Neural progenitor cell (in vitro differentiated cells): ENCODE data around the gene HES4. TPM values are rescaled to one million over a fixed set of nuclear protein-coding genes. Genes with fewer than 3 reads are reported as not detected.

Experiments used
- DNase-seq: peaks from one replicate; pipeline ENCODE4 v3.0.0-alpha.2; 2016; ENCODE audit warnings: low spot score
- H2AFZ ChIP-seq: fragments of 200-600 bp; sonication (generic); replicated peaks from 2 replicates; pipeline ENCODE4 v1.6.1; 2016; ENCODE audit warnings: antibody characterized with exemption
- H3F3A ChIP-seq: fragments of 200-600 bp; sonication (generic); 2 replicates; pipeline ENCODE4 v1.6.1; 2016; ENCODE audit warnings: antibody characterized with exemption, low read depth
- H3K27ac ChIP-seq: fragments of 200-600 bp; sonication (generic); 2 replicates; pipeline ENCODE4 v1.5.1; 2016; ENCODE audit warnings: mild to moderate bottlenecking
- H3K27me3 ChIP-seq: fragments of 200-600 bp; sonication (generic); 2 replicates; pipeline ENCODE4 v1.6.1; 2016; ENCODE audit warnings: mild to moderate bottlenecking, moderate library complexity
- H3K36me3 ChIP-seq: fragments of 200-600 bp; sonication (generic); 2 replicates; pipeline ENCODE4 v1.5.1; 2016
- H3K4me1 ChIP-seq: fragments of 200-600 bp; sonication (generic); 2 replicates; pipeline ENCODE4 v1.6.1; 2016; ENCODE audit warnings: mixed run types
- H3K4me2 ChIP-seq: fragments of 200-600 bp; sonication (generic); 2 replicates; pipeline ENCODE4 v1.6.1; 2016
- H3K4me3 ChIP-seq: fragments of 200-600 bp; sonication (generic); 2 replicates; pipeline ENCODE4 v1.5.1; 2016
- H3K79me2 ChIP-seq: fragments of 200-600 bp; sonication (generic); 2 replicates; pipeline ENCODE4 v1.6.1; 2016; ENCODE audit warnings: low read depth
- H3K9ac ChIP-seq: fragments of 200-600 bp; sonication (generic); 2 replicates; pipeline ENCODE4 v1.6.1; 2016
- H3K9me3 ChIP-seq: fragments of 200-600 bp; sonication (generic); 2 replicates; pipeline ENCODE4 v1.5.1; 2016; ENCODE audit warnings: low read depth
- H4K20me1 ChIP-seq: fragments of 200-600 bp; sonication (generic); 2 replicates; pipeline ENCODE4 v1.6.1; 2016; ENCODE audit warnings: low read depth
- H3K27ac Mint-ChIP-seq: 3 replicates; pipeline ENCODE4 v1.8.0; 2021; ENCODE audit warnings: mixed read lengths
- H3K27me3 Mint-ChIP-seq: 2 replicates; pipeline ENCODE4 v1.8.0; 2022; ENCODE audit warnings: low read depth, mild to moderate bottlenecking, inconsistent platforms, moderate library complexity, mixed read lengths; ENCODE audit not compliant: insufficient read depth
- H3K36me3 Mint-ChIP-seq: 3 replicates; pipeline ENCODE4 v1.8.0; 2021; ENCODE audit warnings: mixed read lengths
- H3K4me1 Mint-ChIP-seq: 3 replicates; pipeline ENCODE4 v1.8.0; 2021; ENCODE audit warnings: mixed read lengths
- H3K4me3 Mint-ChIP-seq: 3 replicates; pipeline ENCODE4 v1.8.0; 2021; ENCODE audit warnings: mild to moderate bottlenecking, moderate library complexity, mixed read lengths
- H3K9me3 Mint-ChIP-seq: 3 replicates; pipeline ENCODE4 v1.8.0; 2020; ENCODE audit warnings: mixed read lengths
- EZH2 ChIP-seq: fragments of 200-600 bp; sonication (generic); IDR thresholded peaks from 2 replicates; pipeline ENCODE4 v1.6.1; 2017; ENCODE audit warnings: antibody characterized with exemption, mild to moderate bottlenecking, moderate library complexity
- EZH2phosphoT487 ChIP-seq: fragments of 200-600 bp; sonication (generic); IDR thresholded peaks from 2 replicates; pipeline ENCODE4 v1.6.1; 2017; ENCODE audit warnings: antibody characterized with exemption
- total RNA-seq: library from RNA; depleted of rRNA; stranded (reverse); fragments of >200 nt; gene quantifications from 2 replicates; pipeline ENCODE4 v1.2.3, GENCODE V29; 2015; ENCODE audit warnings: low replicate concordance
- TF ChIP-seq, protein P1 (sequence below): fragments of 200-600 bp; sonication (generic); IDR thresholded peaks from 2 replicates; pipeline ENCODE4 v1.5.1; 2017; ENCODE audit warnings: antibody characterized with exemption, mild to moderate bottlenecking

HES4 gene
- total RNA-seq, 1 donor from 2014 or later: 7.6 TPM

- Histone ChIP-seq H3K4me1 (peaks cover 4% of the 10 kb centered on the region), H3K9ac (no peak overlapping the region), H3K4me3 (no peak overlapping the region), H3K27me3 (peaks cover 8% of the 10 kb centered on the region), H3K79me2 (peaks cover 22% of the 10 kb centered on the region), H3K36me3 (no peaks in the 10 kb centered on the region), H3K4me2 (no peak overlapping the region), H2AFZ (no peak overlapping the region), H3F3A (no peaks in the 10 kb centered on the region), H3K27ac (no peak overlapping the region), H4K20me1 (peaks cover 43% of the 10 kb centered on the region), H3K9me3 (no peaks in the 10 kb centered on the region)
- Mint-ChIP-seq H3K4me1 (peaks cover 11% of the 10 kb centered on the region), H3K4me3 (no peak overlapping the region), H3K36me3 (peaks cover 25% of the 10 kb centered on the region), H3K27ac (no peak overlapping the region), H3K9me3 (no peaks in the 10 kb centered on the region), H3K27me3 (peaks cover 6% of the 10 kb centered on the region)
- no peak for TF ChIP-seq EZH2
- TF ChIP-seq EZH2phosphoT487: no peak
- TF ChIP-seq, protein P1, sequence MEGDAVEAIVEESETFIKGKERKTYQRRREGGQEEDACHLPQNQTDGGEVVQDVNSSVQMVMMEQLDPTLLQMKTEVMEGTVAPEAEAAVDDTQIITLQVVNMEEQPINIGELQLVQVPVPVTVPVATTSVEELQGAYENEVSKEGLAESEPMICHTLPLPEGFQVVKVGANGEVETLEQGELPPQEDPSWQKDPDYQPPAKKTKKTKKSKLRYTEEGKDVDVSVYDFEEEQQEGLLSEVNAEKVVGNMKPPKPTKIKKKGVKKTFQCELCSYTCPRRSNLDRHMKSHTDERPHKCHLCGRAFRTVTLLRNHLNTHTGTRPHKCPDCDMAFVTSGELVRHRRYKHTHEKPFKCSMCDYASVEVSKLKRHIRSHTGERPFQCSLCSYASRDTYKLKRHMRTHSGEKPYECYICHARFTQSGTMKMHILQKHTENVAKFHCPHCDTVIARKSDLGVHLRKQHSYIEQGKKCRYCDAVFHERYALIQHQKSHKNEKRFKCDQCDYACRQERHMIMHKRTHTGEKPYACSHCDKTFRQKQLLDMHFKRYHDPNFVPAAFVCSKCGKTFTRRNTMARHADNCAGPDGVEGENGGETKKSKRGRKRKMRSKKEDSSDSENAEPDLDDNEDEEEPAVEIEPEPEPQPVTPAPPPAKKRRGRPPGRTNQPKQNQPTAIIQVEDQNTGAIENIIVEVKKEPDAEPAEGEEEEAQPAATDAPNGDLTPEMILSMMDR: no peak
- no peak for DNase-seq
Measured at GRCh38 chr1:954927-955326, 45.0 kb downstream of the HES4 start.

- no peak overlapping the region for H3K27ac Mint-ChIP-seq
- Histone ChIP-seq H3K4me3 (no peak overlapping the region), H3K79me2 (peaks cover 19% of the 10 kb centered on the region), H3K27ac (no peak overlapping the region), H4K20me1 (peaks cover 53% of the 10 kb centered on the region), H3F3A (no peaks in the 10 kb centered on the region), H3K27me3 (no peaks in the 10 kb centered on the region), H2AFZ (no peak overlapping the region), H3K9ac (no peak overlapping the region), H3K9me3 (no peaks in the 10 kb centered on the region), H3K4me1 (peaks cover 4% of the 10 kb centered on the region), H3K4me2 (no peak overlapping the region), H3K36me3 (no peaks in the 10 kb centered on the region)
- no peak overlapping the region for H3K4me3 Mint-ChIP-seq
- TF ChIP-seq EZH2 (no peak), EZH2phosphoT487 (no peak)
- TF ChIP-seq, protein P1: no peak
- H3K36me3 Mint-ChIP-seq: peaks cover 31% of the 10 kb centered on the region
- peaks cover 11% of the 10 kb centered on the region for H3K4me1 Mint-ChIP-seq
- no peaks in the 10 kb centered on the region for H3K9me3 Mint-ChIP-seq
- DNase-seq: no peak
- peaks cover 4% of the 10 kb centered on the region for H3K27me3 Mint-ChIP-seq
Measured at GRCh38 chr1:953524-954320, 46.2 kb downstream of the HES4 start.

GRCh38 chr1:952603-953002, 47.3 kb downstream of the HES4 start:
- peaks cover 56% of the 10 kb centered on the region for H4K20me1 ChIP-seq
- no peaks in the 10 kb centered on the region for H3K36me3 ChIP-seq

More at GRCh38 chr1:952603-953002, 47.3 kb downstream of the HES4 start:
- H3K79me2 ChIP-seq: peaks cover 8% of the 10 kb centered on the region
- Mint-ChIP-seq H3K27me3 (peaks cover 6% of the 10 kb centered on the region), H3K9me3 (no peaks in the 10 kb centered on the region), H3K27ac (no peak overlapping the region), H3K36me3 (peaks cover 29% of the 10 kb centered on the region), H3K4me3 (no peak overlapping the region), H3K4me1 (peaks cover 6% of the 10 kb centered on the region)
- H3K9ac ChIP-seq: no peak overlapping the region
- no peak overlapping the region for H3K27ac ChIP-seq
- H3K4me3 ChIP-seq: no peak overlapping the region
- TF ChIP-seq, protein P1: no peak
- H3K4me1 ChIP-seq: no peaks in the 10 kb centered on the region
- no peaks in the 10 kb centered on the region for H3F3A ChIP-seq
- H2AFZ ChIP-seq: no peak overlapping the region
- no peak overlapping the region for H3K4me2 ChIP-seq
- H3K27me3 ChIP-seq: no peaks in the 10 kb centered on the region
- no peaks in the 10 kb centered on the region for H3K9me3 ChIP-seq
- DNase-seq: no peak
